ENCODE results near the gene KRT33A.

Gene KRT33A

GRCh38 chr17:41326173-41327145 is 24.2 kb downstream of the KRT33A start:
- H3K9ac ChIP-seq (ENCODE audit: low read depth, low read length) = no peak overlapping the region
- H3K4me3 ChIP-seq (ENCODE audit: low read length) = no peak overlapping the region
- H3K27me3 ChIP-seq (ENCODE audit: control insufficient read depth, insufficient read depth, low read length) = no peaks in the 10 kb centered on the region
- no peaks in the 10 kb centered on the region for H3K4me1 ChIP-seq (ENCODE audit: control insufficient read depth, insufficient read depth, low read length)
- H3K4me2 ChIP-seq (ENCODE audit: low read length) = no peak overlapping the region
- no peaks in the 10 kb centered on the region for H3K36me3 ChIP-seq (ENCODE audit: insufficient read depth, low read length)
- no peaks in the 10 kb centered on the region for H3K9me3 ChIP-seq (replicated peaks; ENCODE audit: low read length)

- Histone ChIP-seq H3K4me1 (ENCODE audit: control insufficient read depth, insufficient read depth, low read length) (no peaks in the 10 kb centered on the region), H3K9ac (ENCODE audit: low read depth, low read length) (no peak overlapping the region), H3K36me3 (ENCODE audit: insufficient read depth, low read length) (no peaks in the 10 kb centered on the region), H3K4me2 (ENCODE audit: low read length) (no peak overlapping the region), H3K9me3 (replicated peaks; ENCODE audit: low read length) (no peaks in the 10 kb centered on the region), H3K4me3 (ENCODE audit: low read length) (no peak overlapping the region), H3K27me3 (ENCODE audit: control insufficient read depth, insufficient read depth, low read length) (no peaks in the 10 kb centered on the region)
Observed at GRCh38 chr17:41325611-41326010, 25.0 kb downstream of the KRT33A start.

- no peaks in the 10 kb centered on the region for H3K27me3 ChIP-seq (ENCODE audit: control insufficient read depth, insufficient read depth, low read length)
- H3K4me1 ChIP-seq (ENCODE audit: control insufficient read depth, insufficient read depth, low read length) = no peaks in the 10 kb centered on the region
- no peaks in the 10 kb centered on the region for H3K9me3 ChIP-seq (replicated peaks; ENCODE audit: low read length)
- no peak overlapping the region for H3K9ac ChIP-seq (ENCODE audit: low read depth, low read length)
- H3K4me3 ChIP-seq (ENCODE audit: low read length) = no peak overlapping the region
- no peak overlapping the region for H3K4me2 ChIP-seq (ENCODE audit: low read length)
- no peaks in the 10 kb centered on the region for H3K36me3 ChIP-seq (ENCODE audit: insufficient read depth, low read length)
Observed at GRCh38 chr17:41325126-41325525, 25.5 kb downstream of the KRT33A start.

- Histone ChIP-seq H3K9ac (ENCODE audit: low read depth, low read length) (no peak overlapping the region), H3K4me1 (ENCODE audit: control insufficient read depth, insufficient read depth, low read length) (no peaks in the 10 kb centered on the region), H3K36me3 (ENCODE audit: insufficient read depth, low read length) (no peaks in the 10 kb centered on the region), H3K9me3 (replicated peaks; ENCODE audit: low read length) (no peaks in the 10 kb centered on the region), H3K4me2 (ENCODE audit: low read length) (no peak overlapping the region), H3K27me3 (ENCODE audit: control insufficient read depth, insufficient read depth, low read length) (no peaks in the 10 kb centered on the region), H3K4me3 (ENCODE audit: low read length) (no peak overlapping the region)
Observed at GRCh38 chr17:41324180-41325075, 26.2 kb downstream of the KRT33A start.

GRCh38 chr17:41322903-41323895 is 27.4 kb downstream of the KRT33A start:
- Histone ChIP-seq H3K4me3 (ENCODE audit: low read length) (no peak overlapping the region), H3K27me3 (ENCODE audit: control insufficient read depth, insufficient read depth, low read length) (no peaks in the 10 kb centered on the region), H3K4me1 (ENCODE audit: control insufficient read depth, insufficient read depth, low read length) (no peaks in the 10 kb centered on the region), H3K4me2 (ENCODE audit: low read length) (no peak overlapping the region), H3K9ac (ENCODE audit: low read depth, low read length) (no peak overlapping the region), H3K36me3 (ENCODE audit: insufficient read depth, low read length) (no peaks in the 10 kb centered on the region), H3K9me3 (replicated peaks; ENCODE audit: low read length) (no peaks in the 10 kb centered on the region)

GRCh38 chr17:41322094-41322902 is 28.3 kb downstream of the KRT33A start:
- H3K36me3 ChIP-seq (ENCODE audit: insufficient read depth, low read length) = no peaks in the 10 kb centered on the region
- no peaks in the 10 kb centered on the region for H3K27me3 ChIP-seq (ENCODE audit: control insufficient read depth, insufficient read depth, low read length)
- H3K4me3 ChIP-seq (ENCODE audit: low read length) = no peak overlapping the region
- H3K4me1 ChIP-seq (ENCODE audit: control insufficient read depth, insufficient read depth, low read length) = no peaks in the 10 kb centered on the region
- no peaks in the 10 kb centered on the region for H3K9me3 ChIP-seq (replicated peaks; ENCODE audit: low read length)
- H3K4me2 ChIP-seq (ENCODE audit: low read length) = no peak overlapping the region
- peak overlapping the region; percentile 22 for H3K9ac ChIP-seq (ENCODE audit: low read depth, low read length)

- Histone ChIP-seq H3K4me2 (ENCODE audit: low read length) (no peak overlapping the region), H3K4me3 (ENCODE audit: low read length) (no peak overlapping the region), H3K36me3 (ENCODE audit: insufficient read depth, low read length) (no peaks in the 10 kb centered on the region), H3K9me3 (replicated peaks; ENCODE audit: low read length) (no peaks in the 10 kb centered on the region), H3K27me3 (ENCODE audit: control insufficient read depth, insufficient read depth, low read length) (peaks cover 3% of the 10 kb centered on the region), H3K4me1 (ENCODE audit: control insufficient read depth, insufficient read depth, low read length) (no peaks in the 10 kb centered on the region), H3K9ac (ENCODE audit: low read depth, low read length) (no peak overlapping the region)
Observed at GRCh38 chr17:41318231-41318630, 32.4 kb downstream of the KRT33A start.

GRCh38 chr17:41315814-41316445 is 34.7 kb downstream of the KRT33A start:
- H3K27me3 ChIP-seq (ENCODE audit: control insufficient read depth, insufficient read depth, low read length) = peaks cover 3% of the 10 kb centered on the region
- no peak overlapping the region for H3K9ac ChIP-seq (ENCODE audit: low read depth, low read length)
- H3K4me1 ChIP-seq (ENCODE audit: control insufficient read depth, insufficient read depth, low read length) = no peaks in the 10 kb centered on the region
- no peaks in the 10 kb centered on the region for H3K36me3 ChIP-seq (ENCODE audit: insufficient read depth, low read length)
- no peaks in the 10 kb centered on the region for H3K9me3 ChIP-seq (replicated peaks; ENCODE audit: low read length)
- H3K4me2 ChIP-seq (ENCODE audit: low read length) = no peak overlapping the region
- no peak overlapping the region for H3K4me3 ChIP-seq (ENCODE audit: low read length)

GRCh38 chr17:41315204-41315794 is 35.3 kb downstream of the KRT33A start, which contains the start of gene KRTAP17-1:
Gene KRTAP17-1 (minus strand): TSS chr17:41315710. CDS start chr17:41315650, 60 bp downstream.
- H3K36me3 ChIP-seq (ENCODE audit: insufficient read depth, low read length) = no peaks in the 10 kb centered on the region
- H3K9ac ChIP-seq (ENCODE audit: low read depth, low read length) = no peak within 1 kb of the TSS
- H3K4me2 ChIP-seq (ENCODE audit: low read length) = no peak within 1 kb of the TSS
- H3K27me3 ChIP-seq (ENCODE audit: control insufficient read depth, insufficient read depth, low read length) = peaks cover 3% of the 10 kb centered on the region
- no peaks in the 10 kb centered on the region for H3K4me1 ChIP-seq (ENCODE audit: control insufficient read depth, insufficient read depth, low read length)
- no peak within 1 kb of the TSS for H3K4me3 ChIP-seq (ENCODE audit: low read length)
- no peaks in the 10 kb centered on the region for H3K9me3 ChIP-seq (replicated peaks; ENCODE audit: low read length)

Data from skeletal muscle satellite cell (primary cell).